Dermis microvascular lymphatic vessel endothelial cell (primary cell): ENCODE data around the gene NCOA7. TPM values are rescaled to one million over a fixed set of nuclear protein-coding genes. Genes with fewer than 3 reads are reported as not detected.
"Not testable (repeated sequence)": the region's sequence is repeated elsewhere in the genome, so short reads cannot be mapped to it uniquely, and the experiment has no call there.

Experiments
- DNase-seq, 2 donors: peaks; one replicate each; pipeline versions ENCODE4 v3.0.0 to v3.0.0-alpha.2; 2010; ENCODE audit warnings: low read depth in 2 of 2
- total RNA-seq: library from RNA; depleted of rRNA; stranded (reverse); fragments of >200 nt; gene quantifications from 2 replicates; pipeline ENCODE4 v1.2.1, GENCODE V29; 2014

NCOA7 gene
- total RNA-seq, 1 donor from 2014 or later, result 29.8 TPM

GRCh38 chr6:125791151-125791819, 525 bp downstream of the NCOA7 start:
- peak; percentile 66 to 81 for DNase-seq

GRCh38 chr6:125791820-125792165, 1.0 kb downstream of the NCOA7 start:
- DNase-seq, result no peak

- DNase-seq, result no peak
These were observed 1.4 kb downstream of the NCOA7 start for GRCh38 chr6:125792172-125792571.

GRCh38 chr6:125792680-125793079, 1.9 kb downstream of the NCOA7 start:
- DNase-seq, result peak; percentile 79 to 81

- peak; percentile 53 to 63 for DNase-seq
These were observed 2.5 kb downstream of the NCOA7 start for GRCh38 chr6:125793280-125793679.

- peak; percentile 43 to 75 for DNase-seq
These were observed 3.1 kb downstream of the NCOA7 start for GRCh38 chr6:125793863-125794262.

- DNase-seq, result peak; percentile 52 to 58
These were observed 3.8 kb downstream of the NCOA7 start for GRCh38 chr6:125794342-125795137.

- no peak for DNase-seq
These were observed 4.5 kb downstream of the NCOA7 start for GRCh38 chr6:125795301-125795700.

- no peak for DNase-seq
These were observed 6.5 kb downstream of the NCOA7 start for GRCh38 chr6:125797120-125797885.

GRCh38 chr6:125797886-125798444, 7.2 kb downstream of the NCOA7 start:
- no peak for DNase-seq

- no peak for DNase-seq
These were observed 8.2 kb downstream of the NCOA7 start for GRCh38 chr6:125798734-125799508.

GRCh38 chr6:125802383-125802782, 11.6 kb downstream of the NCOA7 start:
- no peak for DNase-seq

- DNase-seq, result peak; percentile 74 to 94
These were observed 12.2 kb downstream of the NCOA7 start for GRCh38 chr6:125802943-125803377.

- peak in 1 of 2 donors; percentile 36 for DNase-seq
These were observed 13.5 kb downstream of the NCOA7 start for GRCh38 chr6:125804264-125804663.

GRCh38 chr6:125804866-125805425, 14.2 kb downstream of the NCOA7 start:
- DNase-seq, result not testable (repeated sequence)

- DNase-seq, result no peak
These were observed 16.1 kb downstream of the NCOA7 start for GRCh38 chr6:125806813-125807212.

- no peak for DNase-seq
These were observed 16.5 kb downstream of the NCOA7 start for GRCh38 chr6:125807293-125807692.

GRCh38 chr6:125808060-125808459, 17.3 kb downstream of the NCOA7 start:
- DNase-seq, result no peak

- no peak for DNase-seq
These were observed 17.8 kb downstream of the NCOA7 start for GRCh38 chr6:125808591-125808990.

- no peak for DNase-seq
These were observed 18.9 kb downstream of the NCOA7 start for GRCh38 chr6:125809570-125810170.
